BLaER1 (cell line): Measurements from ENCODE around the gene GLIPR1L1.

ENCODE experiments used
- H3K27ac ChIP-seq: shearing (Covaris generic); formaldehyde crosslinking; 2 replicates; pipeline ENCODE4 v1.8.1; 2022
- H3K27me3 ChIP-seq: shearing (Covaris generic); formaldehyde crosslinking; 2 replicates; pipeline ENCODE4 v1.8.1; 2022
- H3K36me3 ChIP-seq: shearing (Covaris generic); formaldehyde crosslinking; 2 replicates; pipeline ENCODE4 v1.8.1; 2022
- H3K4me1 ChIP-seq: shearing (Covaris generic); formaldehyde crosslinking; 2 replicates; pipeline ENCODE4 v1.8.1; 2022
- H3K4me2 ChIP-seq: shearing (Covaris generic); formaldehyde crosslinking; 2 replicates; pipeline ENCODE4 v1.8.1; 2022
- H3K4me3 ChIP-seq: shearing (Covaris generic); formaldehyde crosslinking; 2 replicates; pipeline ENCODE4 v1.8.1; 2022
- H3K9ac ChIP-seq: shearing (Covaris generic); formaldehyde crosslinking; 2 replicates; pipeline ENCODE4 v1.8.1; 2022
- H3K9me3 ChIP-seq: shearing (Covaris generic); formaldehyde crosslinking; 2 replicates; pipeline ENCODE4 v1.8.1; 2022
- H4K20me1 ChIP-seq: shearing (Covaris generic); formaldehyde crosslinking; 2 replicates; pipeline ENCODE4 v1.8.1; 2022
- Cebpa-rat ChIP-seq: shearing (Covaris generic); IDR thresholded peaks from 2 replicates; pipeline ENCODE4 v1.8.1; 2022

GLIPR1L1 gene

DNA sequence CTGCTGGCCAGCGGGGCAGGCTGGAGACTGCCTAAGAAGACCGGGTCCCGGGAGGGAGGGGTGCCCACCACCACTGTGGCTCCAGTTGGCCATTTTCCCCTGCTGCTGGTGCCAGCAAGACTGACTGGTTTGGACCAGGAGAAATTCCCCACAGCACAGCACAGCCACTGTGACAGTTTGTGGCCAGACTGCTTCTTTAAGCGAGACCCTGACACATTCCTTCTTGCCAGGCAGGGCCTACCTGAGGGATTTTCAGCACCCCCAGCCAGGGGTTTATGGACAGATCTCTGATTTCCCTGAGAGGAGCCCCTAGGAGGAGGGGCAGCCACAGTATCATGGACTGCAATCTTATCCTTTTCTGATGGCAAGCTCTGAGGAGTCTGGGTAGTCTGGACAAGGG lies 15.5 kb downstream of the GLIPR1L1 start:
- no peak overlapping the region for H3K27ac ChIP-seq
- no peaks in the 10 kb centered on the region for H3K4me1 ChIP-seq
- peaks cover 8% of the 10 kb centered on the region for H3K9me3 ChIP-seq
- H3K27me3 ChIP-seq: no peaks in the 10 kb centered on the region
- no peak overlapping the region for H3K4me2 ChIP-seq
- H3K4me3 ChIP-seq: no peak overlapping the region
- no peaks in the 10 kb centered on the region for H4K20me1 ChIP-seq
- no peaks in the 10 kb centered on the region for H3K36me3 ChIP-seq
- no peak overlapping the region for H3K9ac ChIP-seq
- no peak for TF ChIP-seq Cebpa-rat

DNA sequence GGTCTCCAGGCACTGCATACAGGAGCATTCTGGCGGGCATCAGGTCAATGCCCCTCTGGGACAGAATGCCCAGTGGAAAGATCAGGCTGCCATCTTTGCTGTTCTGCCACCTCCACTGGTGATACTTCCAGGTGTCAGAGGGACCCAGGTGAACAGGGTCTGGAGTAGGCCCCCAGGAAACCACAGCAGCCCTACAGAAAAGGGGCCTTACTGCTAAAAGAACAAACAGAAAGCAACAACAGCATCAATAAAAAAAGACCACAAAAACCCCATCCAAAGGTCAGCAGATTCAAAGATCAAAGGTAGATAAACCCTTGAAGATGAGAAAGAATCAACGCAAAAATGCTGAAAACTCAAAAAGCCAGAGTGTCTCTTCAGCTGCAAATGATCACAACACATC lies 15.9 kb downstream of the GLIPR1L1 start:
- no peak overlapping the region for H3K4me3 ChIP-seq
- no peak for TF ChIP-seq Cebpa-rat
- H3K9ac ChIP-seq: no peak overlapping the region
- H3K27me3 ChIP-seq: no peaks in the 10 kb centered on the region
- no peaks in the 10 kb centered on the region for H4K20me1 ChIP-seq
- H3K9me3 ChIP-seq: peaks cover 13% of the 10 kb centered on the region
- no peak overlapping the region for H3K4me2 ChIP-seq
- no peaks in the 10 kb centered on the region for H3K4me1 ChIP-seq
- H3K27ac ChIP-seq: no peak overlapping the region
- H3K36me3 ChIP-seq: no peaks in the 10 kb centered on the region

DNA sequence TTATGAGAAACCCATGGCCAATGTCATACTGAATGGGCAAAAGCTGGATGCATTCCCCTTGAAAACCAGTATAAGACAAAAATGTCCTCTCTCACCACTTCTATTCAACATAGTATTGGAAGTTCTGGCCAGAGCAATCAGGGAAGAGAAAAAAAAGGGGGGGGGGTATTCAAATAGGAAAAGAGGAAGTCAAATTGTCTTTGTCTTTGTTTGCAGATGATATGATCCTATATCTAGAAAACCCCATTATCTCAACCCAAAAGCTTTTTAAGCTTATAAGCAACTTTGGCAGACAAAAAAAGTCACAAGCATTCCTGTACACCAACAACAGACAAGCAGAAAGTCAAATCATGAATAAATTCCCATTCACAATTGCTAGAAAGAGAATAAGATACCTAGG lies 19.5 kb downstream of the GLIPR1L1 start:
- Histone ChIP-seq H3K27me3 (no peaks in the 10 kb centered on the region), H4K20me1 (no peaks in the 10 kb centered on the region), H3K4me1 (no peaks in the 10 kb centered on the region), H3K9me3 (peaks cover 17% of the 10 kb centered on the region), H3K36me3 (no peaks in the 10 kb centered on the region), H3K4me3 (no peak overlapping the region), H3K9ac (no peak overlapping the region), H3K4me2 (no peak overlapping the region), H3K27ac (no peak overlapping the region)
- no peak for TF ChIP-seq Cebpa-rat

DNA sequence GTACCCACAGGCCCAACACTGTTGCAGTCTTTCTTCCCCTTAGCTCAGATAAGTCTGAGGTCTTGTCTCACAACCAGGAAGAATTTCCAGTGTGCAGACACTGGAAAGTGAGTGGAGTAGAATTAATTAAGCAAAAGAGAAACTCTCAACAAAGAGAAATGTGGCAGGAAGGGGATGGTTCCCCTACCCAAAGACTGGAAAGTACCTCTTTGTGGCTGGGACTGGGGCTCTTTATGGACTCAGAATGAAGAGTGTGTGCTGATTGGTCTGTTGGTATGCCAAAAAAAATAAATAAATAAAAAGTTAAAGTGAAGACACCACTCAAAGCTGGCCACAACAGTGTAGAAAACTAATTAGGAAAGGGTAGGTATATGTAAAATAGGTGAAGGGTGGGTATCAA lies 26.4 kb downstream of the GLIPR1L1 start:
- Histone ChIP-seq H3K9me3 (no peaks in the 10 kb centered on the region), H3K4me2 (no peak overlapping the region), H3K4me3 (no peak overlapping the region), H3K36me3 (no peaks in the 10 kb centered on the region), H3K27me3 (no peaks in the 10 kb centered on the region), H3K27ac (no peak overlapping the region), H3K4me1 (no peaks in the 10 kb centered on the region), H4K20me1 (no peaks in the 10 kb centered on the region), H3K9ac (no peak overlapping the region)
- no peak for TF ChIP-seq Cebpa-rat

DNA sequence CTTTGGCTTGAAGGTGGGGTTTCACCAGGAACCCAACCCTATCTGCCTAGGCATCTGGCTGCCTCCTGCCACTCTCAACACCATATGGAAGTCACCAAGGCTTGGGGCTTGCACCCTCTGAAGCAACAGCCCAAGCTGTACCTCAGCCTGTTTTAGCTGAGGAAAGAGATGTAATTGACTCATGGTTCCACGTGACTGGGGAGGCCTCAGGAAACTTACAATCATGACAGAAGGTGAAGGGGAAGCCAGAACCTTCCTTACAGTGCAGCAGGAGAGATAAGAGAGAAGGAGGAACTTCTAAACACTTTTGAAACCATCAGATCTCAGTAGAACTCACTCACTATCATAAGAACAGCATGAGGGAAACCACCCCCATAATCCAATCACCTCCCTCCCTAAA lies 26.9 kb downstream of the GLIPR1L1 start:
- no peak overlapping the region for H3K27ac ChIP-seq

DNA sequence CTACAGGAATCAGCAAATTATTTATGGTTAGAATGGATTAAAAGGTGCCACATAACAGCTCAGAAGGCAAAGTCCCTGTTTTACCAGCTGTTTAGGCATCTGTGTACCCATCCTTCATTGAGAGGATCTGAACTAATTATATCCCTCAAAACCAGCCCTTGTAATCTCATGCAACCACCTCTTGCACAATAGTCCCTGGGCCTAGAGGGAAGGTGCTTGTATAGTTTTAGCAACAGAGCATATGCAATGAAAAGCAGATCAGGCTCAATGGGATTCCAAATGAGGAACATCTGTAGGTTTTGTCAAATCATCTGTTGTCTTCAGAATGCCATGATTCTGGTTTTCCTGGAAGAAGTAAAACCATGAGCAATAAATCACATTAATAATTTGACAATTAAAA lies 30.4 kb downstream of the GLIPR1L1 start:
- TF ChIP-seq Cebpa-rat: no peak
- Histone ChIP-seq H3K27me3 (no peaks in the 10 kb centered on the region), H3K4me3 (no peak overlapping the region), H3K9me3 (no peaks in the 10 kb centered on the region), H3K36me3 (no peaks in the 10 kb centered on the region), H3K9ac (no peak overlapping the region), H3K27ac (no peak overlapping the region), H3K4me2 (no peak overlapping the region), H3K4me1 (no peaks in the 10 kb centered on the region), H4K20me1 (no peaks in the 10 kb centered on the region)

More for the DNA sequence above, 26.9 kb downstream of the GLIPR1L1 start:
- no peak for TF ChIP-seq Cebpa-rat
- Histone ChIP-seq H3K9ac (no peak overlapping the region), H3K4me2 (no peak overlapping the region), H3K27me3 (no peaks in the 10 kb centered on the region), H3K4me3 (no peak overlapping the region), H3K4me1 (no peaks in the 10 kb centered on the region), H3K9me3 (no peaks in the 10 kb centered on the region), H4K20me1 (no peaks in the 10 kb centered on the region), H3K36me3 (no peaks in the 10 kb centered on the region)

DNA sequence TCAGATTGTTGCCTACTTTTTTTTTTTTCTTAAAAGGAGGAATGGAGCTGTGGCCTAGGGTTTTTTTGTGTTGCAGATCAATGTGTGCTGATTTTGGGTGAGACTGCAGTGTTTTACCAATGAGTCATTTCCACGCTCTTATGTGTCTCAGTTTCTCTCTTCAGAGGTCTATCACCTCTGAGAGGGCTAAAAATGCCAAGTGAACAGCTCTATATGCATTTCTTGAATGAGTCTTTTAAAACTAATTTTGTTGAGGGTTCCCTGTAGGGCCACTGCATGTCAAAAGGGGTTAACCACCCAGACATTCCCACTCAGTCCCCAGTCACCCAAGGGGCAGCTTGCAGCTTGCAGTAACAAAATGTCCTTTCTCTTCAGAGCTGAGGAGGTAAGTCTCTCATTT lies 32.2 kb downstream of the GLIPR1L1 start:
- no peaks in the 10 kb centered on the region for H3K9me3 ChIP-seq
- no peak overlapping the region for H3K27ac ChIP-seq
- no peaks in the 10 kb centered on the region for H3K36me3 ChIP-seq
- no peak overlapping the region for H3K9ac ChIP-seq
- no peaks in the 10 kb centered on the region for H4K20me1 ChIP-seq
- no peak overlapping the region for H3K4me2 ChIP-seq
- H3K4me3 ChIP-seq: no peak overlapping the region
- no peaks in the 10 kb centered on the region for H3K27me3 ChIP-seq
- H3K4me1 ChIP-seq: no peaks in the 10 kb centered on the region
- no peak for TF ChIP-seq Cebpa-rat

DNA sequence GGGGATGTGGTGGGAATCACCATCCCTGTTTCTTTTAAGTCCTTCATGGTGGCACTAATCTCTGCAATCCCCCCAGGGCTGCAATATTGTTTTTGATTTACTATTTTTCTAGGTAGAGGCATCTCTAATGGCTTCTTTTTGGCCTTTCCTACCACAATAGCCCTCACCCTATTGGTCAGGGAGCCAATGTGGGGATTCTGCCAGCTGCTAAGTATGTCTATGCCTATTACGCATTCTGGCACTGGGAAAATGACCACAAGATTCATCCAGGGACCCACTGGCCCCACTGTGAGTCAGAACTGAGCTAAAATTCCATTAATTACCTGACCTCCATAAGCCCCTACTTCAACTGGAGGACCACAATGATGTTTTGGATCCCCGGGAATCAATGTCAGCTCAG lies 40.5 kb downstream of the GLIPR1L1 start:
- H3K27me3 ChIP-seq: no peaks in the 10 kb centered on the region
- H3K27ac ChIP-seq: no peak overlapping the region
- H3K4me1 ChIP-seq: no peaks in the 10 kb centered on the region
- H3K4me3 ChIP-seq: no peak overlapping the region
- no peak for TF ChIP-seq Cebpa-rat
- no peaks in the 10 kb centered on the region; the same call in 1 of the 2 replicates for H3K9me3 ChIP-seq
- H3K36me3 ChIP-seq: no peaks in the 10 kb centered on the region
- no peak overlapping the region for H3K9ac ChIP-seq
- no peaks in the 10 kb centered on the region for H4K20me1 ChIP-seq
- H3K4me2 ChIP-seq: no peak overlapping the region

DNA sequence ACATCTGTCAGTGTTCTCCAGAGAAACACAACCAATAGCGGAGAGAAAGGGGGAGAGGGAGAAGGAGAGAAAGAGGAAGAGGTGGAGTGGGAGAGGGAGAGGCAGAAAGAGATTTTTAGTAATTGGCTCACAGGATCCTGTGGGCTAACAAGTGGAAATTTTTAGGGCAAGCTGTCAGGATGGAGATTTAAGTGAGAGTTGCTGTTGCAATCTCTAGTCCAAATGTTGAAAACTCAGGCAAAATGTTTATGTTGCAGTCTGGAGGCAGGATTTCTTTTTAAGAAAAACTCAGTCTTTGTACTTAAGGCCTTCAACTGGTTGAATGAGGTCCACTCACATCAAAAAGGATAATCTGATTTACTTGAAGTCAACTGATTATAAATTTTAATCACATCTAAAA lies 43.9 kb downstream of the GLIPR1L1 start:
- Histone ChIP-seq H3K4me2 (no peak overlapping the region), H3K9me3 (no peaks in the 10 kb centered on the region), H3K9ac (no peak overlapping the region), H3K4me3 (no peak overlapping the region), H3K27ac (no peak overlapping the region), H3K36me3 (no peaks in the 10 kb centered on the region), H3K4me1 (no peaks in the 10 kb centered on the region), H3K27me3 (no peaks in the 10 kb centered on the region), H4K20me1 (no peaks in the 10 kb centered on the region)
- no peak for TF ChIP-seq Cebpa-rat

DNA sequence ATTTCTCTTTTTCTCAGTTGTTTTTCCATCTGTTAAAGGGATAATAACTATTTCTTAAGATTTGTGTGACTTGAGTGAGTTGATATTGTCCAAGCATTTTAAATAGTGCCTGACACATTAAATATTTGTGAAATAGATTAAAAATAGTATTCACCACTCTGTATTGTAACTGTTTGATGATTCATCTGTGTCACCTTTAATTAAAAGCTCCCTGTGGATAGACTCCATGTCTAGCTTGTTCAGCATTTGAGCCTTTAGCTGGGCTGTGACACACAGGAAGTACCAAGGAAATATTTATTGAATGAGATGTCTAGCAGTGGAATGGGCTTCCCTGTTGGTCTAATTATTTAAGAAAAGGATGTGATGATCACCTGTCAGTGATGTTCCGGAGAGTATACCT lies 54.6 kb downstream of the GLIPR1L1 start:
- Histone ChIP-seq H3K36me3 (no peaks in the 10 kb centered on the region), H3K27ac (no peak overlapping the region), H3K4me1 (no peaks in the 10 kb centered on the region), H3K9ac (no peak overlapping the region), H3K27me3 (no peaks in the 10 kb centered on the region), H3K4me3 (no peak overlapping the region), H3K9me3 (peaks cover 6% of the 10 kb centered on the region; the same call in 1 of the 2 replicates), H3K4me2 (no peak overlapping the region), H4K20me1 (no peaks in the 10 kb centered on the region)
- no peak for TF ChIP-seq Cebpa-rat

DNA sequence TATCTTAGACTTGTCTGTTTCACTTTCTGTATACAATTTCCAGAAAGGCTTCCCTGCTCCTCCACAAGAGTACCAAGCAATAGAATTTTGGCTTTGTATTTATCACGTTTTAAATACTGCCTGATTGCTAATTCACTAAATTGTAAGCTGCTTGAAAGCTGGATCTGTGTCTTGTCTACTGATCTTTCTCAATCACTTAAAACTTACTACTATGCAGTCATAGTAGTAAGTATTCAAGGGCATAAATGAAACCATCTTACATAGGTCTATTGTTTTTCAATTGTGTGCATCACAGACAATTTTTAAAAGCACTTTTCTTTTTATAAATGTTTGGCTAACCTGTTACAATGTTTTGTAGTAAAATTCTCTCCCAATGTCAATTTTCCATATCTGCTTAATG lies 55.2 kb downstream of the GLIPR1L1 start:
- Histone ChIP-seq H3K36me3 (no peaks in the 10 kb centered on the region), H3K9me3 (peaks cover 6% of the 10 kb centered on the region; the same call in 1 of the 2 replicates), H3K9ac (no peak overlapping the region), H3K4me2 (no peak overlapping the region), H3K27ac (no peak overlapping the region), H3K27me3 (no peaks in the 10 kb centered on the region), H3K4me3 (no peak overlapping the region), H4K20me1 (no peaks in the 10 kb centered on the region), H3K4me1 (no peaks in the 10 kb centered on the region)
- no peak for TF ChIP-seq Cebpa-rat
